Natural killer cell (primary cell): Measurements from ENCODE around the gene SORCS2. TPM values are rescaled to one million over a fixed set of nuclear protein-coding genes. Genes with fewer than 3 reads are reported as not detected.

Source experiments
- ATAC-seq, 3 donors: fragments of 150-1000 bp in 2 of 3; fragments of 200-7000 bp in 1 of 3; cut with Tn5 transposase; 1 replicate in 1 of 3; 2 replicates in 2 of 3; pipeline ENCODE4 v1.10.0; 2021; ENCODE audit warnings: mild to moderate bottlenecking in 2 of 3, moderate library complexity in 2 of 3
- DNase-seq, 2 donors: peaks; one replicate each; pipeline versions ENCODE4 v3.0.0 to v3.0.0-alpha.2; 2013 to 2021; ENCODE audit warnings: mixed read lengths in 1 of 2
- H3K27ac ChIP-seq: one replicate; pipeline ENCODE4 v1.5.1; 2013; ENCODE audit warnings: mild to moderate bottlenecking, low read length
- H3K27me3 ChIP-seq: one replicate; pipeline ENCODE4 v1.6.1; 2013; ENCODE audit warnings: low read length; ENCODE audit not compliant: control insufficient read depth, insufficient read depth
- H3K36me3 ChIP-seq: one replicate; pipeline ENCODE4 v1.6.1; 2013; ENCODE audit warnings: low read length; ENCODE audit not compliant: control insufficient read depth, insufficient read depth
- H3K4me1 ChIP-seq: one replicate; pipeline ENCODE4 v1.6.1; 2013; ENCODE audit warnings: low read length; ENCODE audit not compliant: control insufficient read depth, insufficient read depth
- H3K4me3 ChIP-seq: one replicate; pipeline ENCODE4 v1.5.1; 2013; ENCODE audit warnings: low read length
- H3K9me3 ChIP-seq: one replicate; pipeline ENCODE4 v1.6.1; 2013; ENCODE audit warnings: low read length; ENCODE audit not compliant: control insufficient read depth, insufficient read depth
- H3K27ac Mint-ChIP-seq, 2 donors: one replicate each; pipeline ENCODE4 v1.8.0; 2022; ENCODE audit warnings: mild to moderate bottlenecking in 2 of 2, mixed read lengths in 2 of 2, moderate library complexity in 1 of 2
- H3K27me3 Mint-ChIP-seq, 2 donors: one replicate each; pipeline ENCODE4 v1.8.0; 2022; ENCODE audit warnings: low read depth in 2 of 2, mixed read lengths in 2 of 2
- H3K36me3 Mint-ChIP-seq: one replicate; pipeline ENCODE4 v1.8.0; 2022; ENCODE audit warnings: mixed read lengths
- H3K4me1 Mint-ChIP-seq, 2 donors: one replicate each; pipeline ENCODE4 v1.8.0; 2022; ENCODE audit warnings: mixed read lengths in 2 of 2
- H3K4me3 Mint-ChIP-seq: one replicate; pipeline ENCODE4 v1.8.0; 2022; ENCODE audit warnings: mild to moderate bottlenecking, moderate library complexity, mixed read lengths
- H3K9me3 Mint-ChIP-seq, 2 donors: one replicate each; pipeline ENCODE4 v1.8.0; 2022; ENCODE audit warnings: mixed read lengths in 2 of 2
- WGBS: methylation state at CpG from one replicate; pipeline ENCODE4 v1.1.7; 2013; ENCODE audit warnings: missing lambda C conversion rate; ENCODE audit not compliant: insufficient coverage; 5-methylcytosine and 5-hydroxymethylcytosine counted together
- intact Hi-C: fragments of 100-400 bp; cut with micrococcal nuclease; formaldehyde crosslinking; loops from one replicate; pipeline ENCODE4 v1.14.2; 2022
- total RNA-seq, 4 donors: library from RNA; stranded (reverse); fragments of 120-200 nt in 1 of 4; gene quantifications; one replicate each; pipeline versions ENCODE4 v1.2.3 to v1.2.4, GENCODE V29; 2013 to 2022
- TF ChIP-seq, protein P1 (sequence below): fragments of 200-600 bp; IDR thresholded peaks from one replicate; pipeline ENCODE4 v1.8.0; 2022; ENCODE audit warnings: antibody characterized with exemption

Gene SORCS2
- total RNA-seq, 3 donors from 2014 or later (not counting 1 experiment from before 2014, with no cell fraction given): 1.2 to 2.5 (median 1.4) TPM

- intact Hi-C loops: no loop called here
- peaks cover 4% of the 10 kb centered on the region for H3K4me1 ChIP-seq
- H3K4me1 Mint-ChIP-seq: peaks cover 5 to 20% of the 10 kb centered on the region in 2 donors
- H3K9me3 Mint-ChIP-seq: no peaks in the 10 kb centered on the region
- TF ChIP-seq, protein P1, sequence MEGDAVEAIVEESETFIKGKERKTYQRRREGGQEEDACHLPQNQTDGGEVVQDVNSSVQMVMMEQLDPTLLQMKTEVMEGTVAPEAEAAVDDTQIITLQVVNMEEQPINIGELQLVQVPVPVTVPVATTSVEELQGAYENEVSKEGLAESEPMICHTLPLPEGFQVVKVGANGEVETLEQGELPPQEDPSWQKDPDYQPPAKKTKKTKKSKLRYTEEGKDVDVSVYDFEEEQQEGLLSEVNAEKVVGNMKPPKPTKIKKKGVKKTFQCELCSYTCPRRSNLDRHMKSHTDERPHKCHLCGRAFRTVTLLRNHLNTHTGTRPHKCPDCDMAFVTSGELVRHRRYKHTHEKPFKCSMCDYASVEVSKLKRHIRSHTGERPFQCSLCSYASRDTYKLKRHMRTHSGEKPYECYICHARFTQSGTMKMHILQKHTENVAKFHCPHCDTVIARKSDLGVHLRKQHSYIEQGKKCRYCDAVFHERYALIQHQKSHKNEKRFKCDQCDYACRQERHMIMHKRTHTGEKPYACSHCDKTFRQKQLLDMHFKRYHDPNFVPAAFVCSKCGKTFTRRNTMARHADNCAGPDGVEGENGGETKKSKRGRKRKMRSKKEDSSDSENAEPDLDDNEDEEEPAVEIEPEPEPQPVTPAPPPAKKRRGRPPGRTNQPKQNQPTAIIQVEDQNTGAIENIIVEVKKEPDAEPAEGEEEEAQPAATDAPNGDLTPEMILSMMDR: no peak
- no peak overlapping the region for H3K4me3 ChIP-seq
- no peak overlapping the region for H3K4me3 Mint-ChIP-seq
- H3K27me3 Mint-ChIP-seq: no peaks in the 10 kb centered on the region
- no peaks in the 10 kb centered on the region for H3K36me3 ChIP-seq
- H3K9me3 ChIP-seq: no peaks in the 10 kb centered on the region
- DNase-seq: no peak
- H3K36me3 Mint-ChIP-seq: no peaks in the 10 kb centered on the region
- WGBS: 87% methylated on average over 10 of the region's 10 CpGs
- H3K27me3 ChIP-seq: no peaks in the 10 kb centered on the region
- H3K27ac ChIP-seq: no peak overlapping the region
- H3K27ac Mint-ChIP-seq: no peak overlapping the region
- ATAC-seq: no peak
Measured at GRCh38 chr4:7680106-7680505, 487.8 kb downstream of the SORCS2 start.

- no peak overlapping the region for H3K4me3 ChIP-seq
- H3K27me3 ChIP-seq: no peaks in the 10 kb centered on the region
- no peak for ATAC-seq
- no peak overlapping the region for H3K4me3 Mint-ChIP-seq
- DNase-seq: no peak
- intact Hi-C loops: no loop called here
- no peaks in the 10 kb centered on the region for H3K36me3 ChIP-seq
- no peaks in the 10 kb centered on the region for H3K27me3 Mint-ChIP-seq
- 81% methylated on average over 1 of the region's 1 CpG for WGBS
- no peak overlapping the region for H3K27ac ChIP-seq
- no peaks in the 10 kb centered on the region for H3K9me3 Mint-ChIP-seq
- H3K36me3 Mint-ChIP-seq: no peaks in the 10 kb centered on the region
- H3K27ac Mint-ChIP-seq: no peak overlapping the region
- peaks cover 5 to 20% of the 10 kb centered on the region in 2 donors for H3K4me1 Mint-ChIP-seq
- H3K9me3 ChIP-seq: no peaks in the 10 kb centered on the region
- peaks cover 4% of the 10 kb centered on the region for H3K4me1 ChIP-seq
- TF ChIP-seq, protein P1: no peak
Measured at GRCh38 chr4:7680731-7681130, 488.4 kb downstream of the SORCS2 start.

- Mint-ChIP-seq H3K4me1 (peaks cover 0 to 10% of the 10 kb centered on the region in 2 donors), H3K27me3 (no peaks in the 10 kb centered on the region), H3K4me3 (no peak overlapping the region), H3K9me3 (no peaks in the 10 kb centered on the region), H3K27ac (no peak overlapping the region), H3K36me3 (no peaks in the 10 kb centered on the region)
- ATAC-seq (no peak), DNase-seq (no peak)
- Histone ChIP-seq H3K9me3 (no peaks in the 10 kb centered on the region), H3K27ac (no peak overlapping the region), H3K4me1 (no peaks in the 10 kb centered on the region), H3K4me3 (no peak overlapping the region), H3K36me3 (no peaks in the 10 kb centered on the region), H3K27me3 (no peaks in the 10 kb centered on the region)
- intact Hi-C loops: no loop called here
- WGBS: 88% methylated on average over 5 of the region's 5 CpGs
- TF ChIP-seq, protein P1: no peak
Measured at GRCh38 chr4:7683126-7683703, 490.9 kb downstream of the SORCS2 start.

- H3K9me3 Mint-ChIP-seq: no peaks in the 10 kb centered on the region
- H3K27me3 ChIP-seq: no peaks in the 10 kb centered on the region
- intact Hi-C loops: no loop called here
- no peak overlapping the region for H3K27ac Mint-ChIP-seq
- no peak overlapping the region for H3K4me3 Mint-ChIP-seq
- no peak for ATAC-seq
- no peaks in the 10 kb centered on the region for H3K27me3 Mint-ChIP-seq
- no peaks in the 10 kb centered on the region for H3K4me1 ChIP-seq
- peaks cover 0 to 10% of the 10 kb centered on the region in 2 donors for H3K4me1 Mint-ChIP-seq
- H3K9me3 ChIP-seq: no peaks in the 10 kb centered on the region
- H3K27ac ChIP-seq: no peak overlapping the region
- TF ChIP-seq, protein P1: no peak
- H3K4me3 ChIP-seq: no peak overlapping the region
- H3K36me3 ChIP-seq: no peaks in the 10 kb centered on the region
- no peak for DNase-seq
- H3K36me3 Mint-ChIP-seq: no peaks in the 10 kb centered on the region
- WGBS: 78% methylated on average over 3 of the region's 3 CpGs
Measured at GRCh38 chr4:7684294-7684693, 492.0 kb downstream of the SORCS2 start.
